NCI-H1048 (cell line): ENCODE measurements around the gene E4F1.

Experiments
- DNase-seq: peaks from one replicate; lab custom pipeline; 2025; lab: John Stamatoyannopoulos, UW

The E4F1 gene

GRCh38 chr16:2223221-2223941 lies at the start of gene E4F1:
E4F1 (plus strand) TSS chr16:2223591; CDS start chr16:2223614, 23 bp downstream.
- DNase-seq: peak; percentile 81

- DNase-seq: no peak
Observed at GRCh38 chr16:2173916-2174315, 49.5 kb upstream of the E4F1 start.

- no peak for DNase-seq
Observed at GRCh38 chr16:2174396-2175131, 48.8 kb upstream of the E4F1 start.

GRCh38 chr16:2175454-2175853 lies 47.9 kb upstream of the E4F1 start:
- no peak for DNase-seq

GRCh38 chr16:2176047-2176446 lies 47.3 kb upstream of the E4F1 start:
- no peak for DNase-seq

- DNase-seq: no peak
Observed at GRCh38 chr16:2177101-2177500, 46.3 kb upstream of the E4F1 start.

- no peak for DNase-seq
Observed at GRCh38 chr16:2177561-2177960, 45.8 kb upstream of the E4F1 start.

GRCh38 chr16:2178321-2179106 lies 44.9 kb upstream of the E4F1 start:
- no peak for DNase-seq

GRCh38 chr16:2179107-2179501 lies 44.3 kb upstream of the E4F1 start:
- no peak for DNase-seq

GRCh38 chr16:2179576-2179975 lies 43.8 kb upstream of the E4F1 start:
- DNase-seq: no peak

GRCh38 chr16:2180461-2180860 lies 42.9 kb upstream of the E4F1 start:
- DNase-seq: no peak

GRCh38 chr16:2180962-2181923 lies 42.1 kb upstream of the E4F1 start:
- DNase-seq: no peak

- no peak for DNase-seq
Observed at GRCh38 chr16:2181952-2182351, 41.4 kb upstream of the E4F1 start.

- DNase-seq: no peak
Observed at GRCh38 chr16:2183671-2184070, 39.7 kb upstream of the E4F1 start.

GRCh38 chr16:2184346-2184745 lies 39.0 kb upstream of the E4F1 start:
- no peak for DNase-seq

GRCh38 chr16:2184962-2185361 lies 38.4 kb upstream of the E4F1 start:
- no peak for DNase-seq

- no peak for DNase-seq
Observed at GRCh38 chr16:2186064-2186463, 37.3 kb upstream of the E4F1 start.

- no peak for DNase-seq
Observed at GRCh38 chr16:2186505-2186904, 36.9 kb upstream of the E4F1 start.

- DNase-seq: no peak
Observed at GRCh38 chr16:2187212-2187611, 36.2 kb upstream of the E4F1 start.

GRCh38 chr16:2188395-2188794 lies 35.0 kb upstream of the E4F1 start:
- DNase-seq: no peak

- DNase-seq: no peak
Observed at GRCh38 chr16:2189252-2189893, 34.0 kb upstream of the E4F1 start.
